ENCODE results near the gene OR4F6. TPM values are rescaled to one million over a fixed set of nuclear protein-coding genes. Genes with fewer than 3 reads are reported as not detected.
"Not testable (repeated sequence)": the region's sequence is repeated elsewhere in the genome, so short reads cannot be mapped to it uniquely, and the experiment has no call there.

The OR4F6 gene, protein sequence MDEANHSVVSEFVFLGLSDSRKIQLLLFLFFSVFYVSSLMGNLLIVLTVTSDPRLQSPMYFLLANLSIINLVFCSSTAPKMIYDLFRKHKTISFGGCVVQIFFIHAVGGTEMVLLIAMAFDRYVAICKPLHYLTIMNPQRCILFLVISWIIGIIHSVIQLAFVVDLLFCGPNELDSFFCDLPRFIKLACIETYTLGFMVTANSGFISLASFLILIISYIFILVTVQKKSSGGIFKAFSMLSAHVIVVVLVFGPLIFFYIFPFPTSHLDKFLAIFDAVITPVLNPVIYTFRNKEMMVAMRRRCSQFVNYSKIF
- total RNA-seq = not detected in 2 replicates
- long read RNA-seq = 0 reads

DNA sequence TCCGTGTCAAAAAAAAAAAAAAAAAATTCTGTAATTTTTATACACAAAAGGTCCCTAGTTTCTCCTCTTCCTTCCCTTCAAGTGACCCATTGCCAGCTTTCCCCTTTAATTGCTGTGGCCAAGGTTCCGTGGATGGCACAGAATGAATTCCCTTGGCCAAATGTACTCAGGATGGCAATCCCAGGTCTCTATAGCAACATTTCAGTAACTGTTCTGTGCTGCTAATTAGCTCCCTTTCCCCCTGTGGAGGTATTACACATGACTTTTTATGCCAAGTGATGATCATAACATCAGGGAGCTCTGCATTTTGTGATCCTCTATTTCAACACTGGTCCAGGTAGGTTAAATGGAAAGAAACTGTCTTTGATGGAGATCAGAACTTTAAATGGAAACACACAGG lies at the start of gene OR4F6:
OR4F6 (plus strand) TSS at position 301 of the 400 bp plus-strand sequence. CDS start 2,211 bp downstream, outside the sequence.
- no peak for DNase-seq (ENCODE audit: extremely low spot score, unreplicated experiment)
- Mint-ChIP-seq H3K27me3 (ENCODE audit: unreplicated experiment) (peaks cover 17% of the 10 kb centered on the region), H3K9me3 (ENCODE audit: unreplicated experiment) (no peaks in the 10 kb centered on the region), H3K4me1 (ENCODE audit: unreplicated experiment) (no peaks in the 10 kb centered on the region), H3K36me3 (ENCODE audit: unreplicated experiment) (no peaks in the 10 kb centered on the region), H3K4me3 (ENCODE audit: unreplicated experiment) (no peak within 1 kb of the TSS), H3K27ac (ENCODE audit: unreplicated experiment) (no peak within 1 kb of the TSS)
- TF ChIP-seq, protein P1, sequence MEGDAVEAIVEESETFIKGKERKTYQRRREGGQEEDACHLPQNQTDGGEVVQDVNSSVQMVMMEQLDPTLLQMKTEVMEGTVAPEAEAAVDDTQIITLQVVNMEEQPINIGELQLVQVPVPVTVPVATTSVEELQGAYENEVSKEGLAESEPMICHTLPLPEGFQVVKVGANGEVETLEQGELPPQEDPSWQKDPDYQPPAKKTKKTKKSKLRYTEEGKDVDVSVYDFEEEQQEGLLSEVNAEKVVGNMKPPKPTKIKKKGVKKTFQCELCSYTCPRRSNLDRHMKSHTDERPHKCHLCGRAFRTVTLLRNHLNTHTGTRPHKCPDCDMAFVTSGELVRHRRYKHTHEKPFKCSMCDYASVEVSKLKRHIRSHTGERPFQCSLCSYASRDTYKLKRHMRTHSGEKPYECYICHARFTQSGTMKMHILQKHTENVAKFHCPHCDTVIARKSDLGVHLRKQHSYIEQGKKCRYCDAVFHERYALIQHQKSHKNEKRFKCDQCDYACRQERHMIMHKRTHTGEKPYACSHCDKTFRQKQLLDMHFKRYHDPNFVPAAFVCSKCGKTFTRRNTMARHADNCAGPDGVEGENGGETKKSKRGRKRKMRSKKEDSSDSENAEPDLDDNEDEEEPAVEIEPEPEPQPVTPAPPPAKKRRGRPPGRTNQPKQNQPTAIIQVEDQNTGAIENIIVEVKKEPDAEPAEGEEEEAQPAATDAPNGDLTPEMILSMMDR (IDR thresholded peaks at IDR 0.05) = no peak

DNA sequence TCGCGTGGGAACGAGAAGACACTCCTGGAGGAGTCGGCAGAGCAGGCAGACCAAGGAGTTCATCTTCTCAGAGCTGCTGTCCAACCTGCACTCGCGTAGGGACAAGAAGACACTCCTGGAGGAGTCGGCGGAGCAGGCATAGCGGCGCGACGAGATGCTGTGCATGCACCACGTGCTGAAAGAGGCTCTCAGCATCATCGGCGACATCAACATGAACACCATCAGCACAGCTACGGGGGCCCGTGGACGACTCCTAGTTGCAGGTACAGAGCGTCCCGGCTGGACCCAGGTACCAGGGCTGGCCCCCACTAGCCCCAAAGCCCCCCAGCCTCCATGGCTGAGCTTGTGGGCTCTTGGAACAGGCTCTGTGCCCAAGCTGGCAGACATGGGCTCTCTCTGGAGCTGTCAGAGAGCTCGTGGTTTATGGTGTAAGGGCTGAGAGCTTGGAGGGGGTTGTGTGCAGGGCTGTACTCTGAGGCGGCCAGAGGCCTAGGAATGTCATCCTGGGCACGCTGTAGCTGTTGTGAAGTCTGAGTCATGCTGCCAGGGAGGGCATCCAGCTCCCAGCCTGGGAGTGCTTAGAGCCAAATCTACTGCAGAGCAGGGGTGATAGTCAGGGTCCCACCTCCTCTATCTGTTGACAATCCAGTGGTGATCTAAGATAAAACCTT lies 38.5 kb upstream of the OR4F6 start:
- H3K4me1 Mint-ChIP-seq (ENCODE audit: unreplicated experiment); H3K27me3 Mint-ChIP-seq (ENCODE audit: unreplicated experiment); H3K36me3 Mint-ChIP-seq (ENCODE audit: unreplicated experiment); DNase-seq (ENCODE audit: extremely low spot score, unreplicated experiment); H3K27ac Mint-ChIP-seq (ENCODE audit: unreplicated experiment); H3K4me3 Mint-ChIP-seq (ENCODE audit: unreplicated experiment); H3K9me3 Mint-ChIP-seq (ENCODE audit: unreplicated experiment): not testable (repeated sequence)

DNA sequence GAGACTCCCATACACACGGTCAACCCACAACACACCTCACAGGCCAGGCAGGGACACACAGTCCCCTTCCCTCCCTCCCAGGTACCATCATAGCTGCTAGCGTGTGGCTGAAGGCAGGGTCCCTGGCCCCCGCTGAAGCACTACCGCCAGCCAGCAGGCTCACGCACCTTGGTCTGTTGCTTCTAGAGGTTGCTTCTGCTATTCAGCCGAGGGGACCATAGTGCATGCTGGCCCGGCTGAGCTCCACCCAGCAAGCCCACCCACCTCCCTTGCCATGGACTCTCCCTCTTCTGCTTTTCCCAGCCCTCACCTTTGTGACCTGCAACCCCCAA lies 38.0 kb upstream of the OR4F6 start:
- not testable (repeated sequence) for H3K4me3 Mint-ChIP-seq (ENCODE audit: unreplicated experiment); H3K27ac Mint-ChIP-seq (ENCODE audit: unreplicated experiment); H3K9me3 Mint-ChIP-seq (ENCODE audit: unreplicated experiment); H3K36me3 Mint-ChIP-seq (ENCODE audit: unreplicated experiment); H3K27me3 Mint-ChIP-seq (ENCODE audit: unreplicated experiment); H3K4me1 Mint-ChIP-seq (ENCODE audit: unreplicated experiment); DNase-seq (ENCODE audit: extremely low spot score, unreplicated experiment)

DNA sequence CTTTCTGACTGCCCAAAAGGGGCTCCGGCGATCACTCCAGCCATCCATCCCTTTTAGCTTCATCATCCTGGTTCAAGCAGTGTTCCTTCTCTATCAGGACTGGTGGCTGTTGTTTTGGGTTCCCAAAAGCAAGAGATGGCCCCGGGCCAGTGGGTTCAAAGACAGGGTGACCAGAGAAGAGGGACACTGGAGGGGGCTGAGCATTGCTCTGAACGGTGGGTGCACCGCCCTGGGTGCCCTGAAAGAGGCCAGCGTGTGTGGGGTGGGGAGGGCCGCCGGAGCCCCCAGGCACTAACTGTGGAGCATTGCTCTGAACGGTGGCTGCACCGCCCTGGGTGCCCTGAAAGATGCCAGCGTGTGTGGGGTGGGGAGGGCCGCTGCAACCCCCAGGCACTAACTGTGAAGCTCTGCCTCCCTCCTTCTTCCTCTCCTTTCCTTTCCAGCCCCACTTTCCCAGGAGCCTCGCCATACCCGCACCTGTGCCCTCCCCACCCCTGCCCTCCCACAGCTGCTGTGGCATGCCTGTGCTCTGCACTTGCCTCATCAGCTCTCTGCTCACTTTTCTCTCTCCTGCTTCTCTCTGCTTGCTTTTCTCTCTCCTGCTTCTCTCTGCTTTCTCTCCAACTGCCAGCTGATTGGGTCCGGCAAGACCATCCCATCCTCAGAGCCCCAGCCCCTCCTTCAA lies 37.4 kb upstream of the OR4F6 start:
- Mint-ChIP-seq H3K27ac (ENCODE audit: unreplicated experiment) (no peak overlapping the region), H3K4me1 (ENCODE audit: unreplicated experiment) (no peaks in the 10 kb centered on the region), H3K27me3 (ENCODE audit: unreplicated experiment) (no peaks in the 10 kb centered on the region), H3K9me3 (ENCODE audit: unreplicated experiment) (no peaks in the 10 kb centered on the region), H3K36me3 (ENCODE audit: unreplicated experiment) (no peaks in the 10 kb centered on the region), H3K4me3 (ENCODE audit: unreplicated experiment) (no peak overlapping the region)
- TF ChIP-seq, protein P1 (IDR thresholded peaks at IDR 0.05) = no peak
- DNase-seq (ENCODE audit: extremely low spot score, unreplicated experiment) = no peak

DNA sequence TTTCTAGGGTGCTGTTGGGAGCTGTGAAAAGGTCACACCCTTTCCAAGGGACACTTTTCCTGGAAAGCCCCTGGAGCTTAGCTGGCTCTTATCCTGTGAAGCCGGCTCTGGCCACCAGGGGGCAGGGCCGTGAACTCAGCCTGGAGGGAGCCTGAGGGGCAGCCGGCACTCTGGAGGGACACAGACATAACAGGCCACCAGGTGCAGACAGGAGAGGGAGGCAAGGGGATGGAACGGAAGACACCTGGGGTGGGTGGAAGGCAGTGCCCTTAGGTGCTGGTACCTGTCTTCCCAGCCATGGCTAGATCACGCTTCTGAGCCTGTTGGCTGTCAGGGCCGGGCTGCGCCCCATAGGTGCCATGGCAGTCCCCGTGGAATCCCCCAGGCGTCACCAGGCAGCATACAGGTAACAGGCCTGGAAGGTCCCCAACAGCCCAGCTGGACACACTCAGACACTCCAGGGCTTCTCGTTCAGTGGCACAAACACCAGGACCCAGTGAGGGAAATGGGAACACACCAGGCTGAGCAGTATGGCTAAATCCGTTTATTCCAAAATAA lies 36.1 kb upstream of the OR4F6 start:
- not testable (repeated sequence) for H3K9me3 Mint-ChIP-seq (ENCODE audit: unreplicated experiment); H3K36me3 Mint-ChIP-seq (ENCODE audit: unreplicated experiment); H3K4me1 Mint-ChIP-seq (ENCODE audit: unreplicated experiment); H3K27ac Mint-ChIP-seq (ENCODE audit: unreplicated experiment); H3K27me3 Mint-ChIP-seq (ENCODE audit: unreplicated experiment); DNase-seq (ENCODE audit: extremely low spot score, unreplicated experiment); H3K4me3 Mint-ChIP-seq (ENCODE audit: unreplicated experiment)

DNA sequence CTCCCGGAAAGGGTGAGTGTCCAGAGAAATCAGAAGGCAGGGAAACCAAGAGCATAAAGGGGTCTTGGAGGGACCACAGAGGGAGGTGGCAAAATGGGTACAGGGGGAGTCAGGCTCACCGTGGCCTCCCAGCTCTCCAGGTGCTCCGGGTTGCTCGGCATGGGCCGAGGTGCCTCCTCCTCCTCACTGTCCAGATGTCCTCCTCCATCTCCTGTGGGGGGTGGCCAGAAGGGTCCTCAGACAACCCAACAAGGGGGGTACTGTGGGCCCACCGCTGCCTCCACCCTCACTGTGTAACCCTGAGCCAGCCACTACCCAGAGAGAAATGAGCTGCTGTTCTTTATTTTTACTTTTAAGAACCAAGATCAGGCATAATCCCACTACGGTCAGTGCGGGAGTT lies 30.4 kb upstream of the OR4F6 start:
- H3K4me1 Mint-ChIP-seq (ENCODE audit: unreplicated experiment) = no peaks in the 10 kb centered on the region
- TF ChIP-seq, protein P1 (IDR thresholded peaks at IDR 0.05) = no peak
- peaks cover 5% of the 10 kb centered on the region for H3K36me3 Mint-ChIP-seq (ENCODE audit: unreplicated experiment)
- DNase-seq (ENCODE audit: extremely low spot score, unreplicated experiment) = no peak
- H3K27ac Mint-ChIP-seq (ENCODE audit: unreplicated experiment) = no peak overlapping the region
- H3K27me3 Mint-ChIP-seq (ENCODE audit: unreplicated experiment) = peaks cover 3% of the 10 kb centered on the region
- no peak overlapping the region for H3K4me3 Mint-ChIP-seq (ENCODE audit: unreplicated experiment)
- no peaks in the 10 kb centered on the region for H3K9me3 Mint-ChIP-seq (ENCODE audit: unreplicated experiment)
